Cardiac fibroblast (primary cell): ENCODE measurements around the gene UPK1B.

Experiments used
- DNase-seq, 2 donors: peaks; one replicate each; pipeline versions ENCODE4 v3.0.0 to v3.0.0-alpha.2; 2010; ENCODE audit warnings: low read depth in 2 of 2
- H3K4me3 ChIP-seq, 2 donors: replicated peaks in 1 of 2; 1 replicate in 1 of 2; 2 replicates in 1 of 2; pipeline ENCODE4 v1.5.1; 2011; ENCODE audit warnings: low read depth in 2 of 2, low read length in 2 of 2, mild to moderate bottlenecking in 2 of 2, moderate library complexity in 1 of 2
- CTCF ChIP-seq: IDR thresholded peaks from one replicate; pipeline ENCODE4 v1.5.1; 2011; ENCODE audit warnings: low read depth, mild to moderate bottlenecking, low read length, inconsistent platforms

The UPK1B gene

DNA sequence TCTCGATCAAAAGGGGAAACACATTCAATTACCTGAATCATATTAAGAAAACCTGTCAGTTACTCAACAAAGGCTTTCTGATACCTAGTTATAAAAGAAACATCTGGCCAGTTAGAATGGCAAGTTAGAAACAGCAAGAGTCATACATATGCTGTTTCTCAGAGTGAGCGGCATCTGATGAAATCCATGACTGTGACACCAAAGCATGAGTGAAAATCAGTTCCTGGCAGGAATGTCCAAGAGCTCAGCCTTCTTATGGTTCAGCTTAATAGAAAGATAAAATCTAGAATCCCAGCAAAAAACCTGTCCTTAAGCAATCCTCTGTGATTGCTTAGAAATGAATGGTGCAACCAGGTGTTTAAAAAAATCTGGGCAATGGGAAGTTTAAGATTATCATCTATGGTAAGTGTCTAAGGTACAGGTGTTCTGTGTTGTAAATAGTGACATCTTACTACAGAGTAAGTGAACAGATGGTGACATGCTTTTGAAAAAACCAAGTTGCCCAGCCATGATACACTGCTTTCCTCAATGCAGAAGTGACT, 48.5 kb downstream of the UPK1B start:
- H3K4me3 ChIP-seq, result no peak overlapping the region
- no peak for DNase-seq
- TF ChIP-seq CTCF, result no peak

DNA sequence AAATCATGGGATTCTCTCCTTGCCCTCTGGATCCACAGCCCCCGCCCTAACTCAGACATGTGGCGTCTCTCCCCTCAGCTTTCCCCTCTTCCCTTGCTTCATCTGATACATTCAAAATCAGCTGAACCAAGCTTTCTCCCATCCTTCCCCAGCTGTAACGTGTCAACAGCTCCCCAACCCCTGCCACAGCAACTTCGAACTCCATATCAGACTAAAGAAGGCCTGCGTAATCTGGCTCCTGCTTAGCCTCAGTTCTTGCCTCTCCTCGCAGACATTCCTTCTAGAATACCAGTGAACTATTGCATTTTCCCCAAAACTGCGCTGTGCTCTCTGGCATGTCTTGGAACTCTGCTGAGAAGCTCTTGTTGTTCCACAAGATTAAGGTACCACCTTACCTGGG, 49.0 kb downstream of the UPK1B start:
- DNase-seq, result no peak
- H3K4me3 ChIP-seq, result no peak overlapping the region
- no peak for TF ChIP-seq CTCF

DNA sequence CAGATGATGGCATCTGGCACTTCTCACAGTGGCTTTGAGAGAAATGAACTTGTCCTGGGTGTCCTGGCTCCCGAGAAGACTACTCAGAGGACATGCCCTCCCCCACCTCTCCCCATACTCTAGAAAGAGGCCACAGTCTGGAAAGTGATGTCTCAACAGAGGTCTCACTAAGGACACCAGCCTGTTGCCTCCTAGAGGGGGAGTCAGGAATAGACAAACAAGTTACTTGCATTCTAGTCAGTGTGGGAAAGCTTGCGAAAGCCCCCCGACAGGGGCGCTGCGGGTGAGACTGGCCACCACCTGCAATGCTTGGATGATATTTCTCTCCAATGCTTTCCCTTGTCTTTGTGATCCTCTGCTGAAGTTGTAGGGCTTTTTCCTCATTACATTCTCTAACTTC, 50.1 kb downstream of the UPK1B start:
- no peak overlapping the region for H3K4me3 ChIP-seq
- no peak for DNase-seq
- no peak for TF ChIP-seq CTCF

DNA sequence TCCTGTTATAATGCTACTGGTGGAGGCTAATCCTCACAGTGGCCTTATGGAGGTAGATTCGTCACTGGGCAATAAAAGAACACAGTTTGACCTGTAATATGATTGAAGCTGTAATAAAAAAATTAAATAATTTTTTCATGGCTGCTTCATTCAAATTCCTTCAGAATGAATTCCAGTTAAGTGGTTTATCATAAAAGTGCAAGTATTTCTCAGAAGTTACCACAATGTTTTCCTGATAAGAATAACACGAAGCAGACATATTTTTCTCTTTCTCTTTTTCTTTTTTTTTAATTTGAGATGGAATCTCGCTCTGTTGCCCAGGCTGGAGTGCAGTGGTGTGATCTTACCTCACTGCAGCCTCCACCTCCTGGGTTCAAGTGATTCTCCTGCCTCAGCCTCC, 51.7 kb downstream of the UPK1B start:
- TF ChIP-seq CTCF, result no peak
- DNase-seq, result peak in 1 of 2 donors; percentile 36
- no peak overlapping the region for H3K4me3 ChIP-seq

GRCh38 chr3:119227070-119227850, 53.9 kb downstream of the UPK1B start:
- no peak for TF ChIP-seq CTCF
- H3K4me3 ChIP-seq, result no peak overlapping the region
- DNase-seq, result no peak

DNA sequence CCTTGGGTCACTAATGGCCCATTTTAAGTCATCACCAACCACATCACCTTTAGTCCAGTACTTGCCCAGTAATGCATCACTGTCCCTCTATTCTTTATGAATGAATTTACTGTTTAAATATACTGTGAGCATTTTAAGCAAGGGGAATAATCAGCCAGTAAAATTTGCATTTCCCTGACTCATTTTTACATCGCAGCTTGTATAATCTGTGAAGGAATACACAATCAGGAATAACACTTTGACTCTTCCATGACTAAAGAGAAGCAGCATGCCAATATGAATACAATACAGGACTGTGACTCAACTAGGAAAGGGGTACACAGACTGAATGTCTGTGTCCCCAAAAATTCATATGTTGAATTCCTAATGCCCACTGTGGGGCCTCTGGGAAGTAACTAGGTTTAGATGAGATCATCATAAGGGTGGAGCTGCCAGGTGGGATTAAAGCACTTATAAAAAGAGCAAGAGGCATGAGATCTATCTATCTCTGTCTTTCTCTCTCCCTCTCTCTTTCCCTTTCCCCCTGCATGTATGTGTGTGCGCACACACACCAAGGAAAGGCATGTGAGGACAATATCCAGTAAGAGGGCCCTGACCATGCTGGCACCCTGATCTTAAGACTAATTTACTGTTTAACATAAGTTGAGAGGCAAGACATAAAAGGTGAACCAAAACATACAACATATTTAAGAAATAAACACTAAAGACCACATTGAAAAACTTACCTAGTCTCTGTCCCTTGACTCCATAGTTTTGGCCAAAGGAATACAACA, 55.2 kb downstream of the UPK1B start:
- TF ChIP-seq CTCF, result no peak
- no peak overlapping the region for H3K4me3 ChIP-seq
- no peak for DNase-seq
